ENCODE results near the gene PTPRT.

DNA sequence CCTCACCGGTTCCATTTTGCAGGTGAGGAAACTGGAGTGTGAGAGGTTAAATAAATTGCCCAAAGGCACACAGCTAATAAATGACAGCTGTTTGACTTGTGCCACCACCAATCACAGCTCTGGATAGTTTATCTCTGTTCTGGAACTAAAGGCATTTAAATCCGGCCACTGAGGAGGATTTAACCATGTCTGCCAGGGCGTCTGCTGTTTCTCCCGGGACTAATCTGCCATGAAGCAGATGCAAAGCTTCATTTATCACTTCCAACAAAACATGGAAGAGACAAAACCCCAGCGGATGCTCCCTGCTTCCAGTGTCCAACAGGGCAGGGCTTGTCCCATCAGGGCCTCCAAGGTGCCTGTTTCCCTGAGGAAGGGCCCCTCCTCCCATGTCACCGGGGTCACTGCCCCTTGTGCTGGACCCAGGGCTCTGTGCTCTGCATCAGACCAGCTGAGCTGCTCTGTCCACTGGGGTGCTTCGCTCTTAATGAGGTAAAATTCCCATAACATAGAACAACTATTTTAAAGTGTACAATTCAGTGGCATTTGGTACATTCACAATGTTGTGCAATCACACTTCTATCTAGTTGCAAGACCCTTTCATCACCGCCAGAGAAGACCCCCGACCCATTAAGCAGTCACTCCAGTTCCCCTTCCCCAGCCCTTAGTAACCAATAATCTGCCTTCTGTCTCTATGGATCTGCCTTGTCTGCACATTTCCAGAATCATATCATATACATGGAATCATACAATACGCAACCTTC, 244.3 kb downstream of the PTPRT start:
- TF ChIP-seq, protein P1, sequence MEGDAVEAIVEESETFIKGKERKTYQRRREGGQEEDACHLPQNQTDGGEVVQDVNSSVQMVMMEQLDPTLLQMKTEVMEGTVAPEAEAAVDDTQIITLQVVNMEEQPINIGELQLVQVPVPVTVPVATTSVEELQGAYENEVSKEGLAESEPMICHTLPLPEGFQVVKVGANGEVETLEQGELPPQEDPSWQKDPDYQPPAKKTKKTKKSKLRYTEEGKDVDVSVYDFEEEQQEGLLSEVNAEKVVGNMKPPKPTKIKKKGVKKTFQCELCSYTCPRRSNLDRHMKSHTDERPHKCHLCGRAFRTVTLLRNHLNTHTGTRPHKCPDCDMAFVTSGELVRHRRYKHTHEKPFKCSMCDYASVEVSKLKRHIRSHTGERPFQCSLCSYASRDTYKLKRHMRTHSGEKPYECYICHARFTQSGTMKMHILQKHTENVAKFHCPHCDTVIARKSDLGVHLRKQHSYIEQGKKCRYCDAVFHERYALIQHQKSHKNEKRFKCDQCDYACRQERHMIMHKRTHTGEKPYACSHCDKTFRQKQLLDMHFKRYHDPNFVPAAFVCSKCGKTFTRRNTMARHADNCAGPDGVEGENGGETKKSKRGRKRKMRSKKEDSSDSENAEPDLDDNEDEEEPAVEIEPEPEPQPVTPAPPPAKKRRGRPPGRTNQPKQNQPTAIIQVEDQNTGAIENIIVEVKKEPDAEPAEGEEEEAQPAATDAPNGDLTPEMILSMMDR (IDR thresholded peaks at IDR 0.05; ENCODE audit: borderline replicate concordance, extremely low read depth, low read length, poor library complexity, severe bottlenecking) = no peak
- no peak for TF ChIP-seq EZH2 (IDR thresholded peaks at IDR 0.05; ENCODE audit: borderline replicate concordance, low read depth, low read length, severe bottlenecking)
